Activated T-cell treated with anti-CD3 and anti-CD28 coated beads, Interleukin-2, amount 50 U/mL, for 1 hour (primary cell): ENCODE measurements around the gene UHRF2.
"Not testable (repeated sequence)": the region's sequence is repeated elsewhere in the genome, so short reads cannot be mapped to it uniquely, and the experiment has no call there.

ENCODE experiments used
- DNase-seq: peaks from one replicate; pipeline ENCODE4 v3.0.0-alpha.2; 2020

Gene UHRF2

DNA sequence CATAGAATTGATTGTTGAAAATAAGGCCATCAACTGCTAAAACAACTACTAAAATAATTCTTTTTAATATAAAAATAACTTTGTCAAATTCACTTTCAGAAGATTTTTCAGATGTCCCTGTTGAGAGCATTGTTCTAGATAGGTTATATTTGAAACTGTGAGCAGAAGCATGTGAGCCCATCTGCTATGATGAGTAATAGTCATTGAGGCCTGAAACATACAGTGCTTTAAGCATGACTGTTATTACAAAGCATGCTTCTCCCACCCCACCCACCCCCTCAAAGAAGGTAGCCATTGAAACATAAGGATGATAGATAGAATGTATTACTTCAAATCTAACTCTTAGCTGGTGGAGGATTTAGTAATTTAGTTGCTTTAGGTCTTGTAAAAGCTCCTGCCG lies 86.0 kb downstream of the UHRF2 start:
- no peak for DNase-seq

GRCh38 chr9:6501526-6502210 lies 88.7 kb downstream of the UHRF2 start:
- DNase-seq, result no peak

- DNase-seq, result no peak
These were observed 89.4 kb downstream of the UHRF2 start for GRCh38 chr9:6502399-6502798.

GRCh38 chr9:6506571-6506970 lies 93.6 kb downstream of the UHRF2 start:
- DNase-seq, result no peak

DNA sequence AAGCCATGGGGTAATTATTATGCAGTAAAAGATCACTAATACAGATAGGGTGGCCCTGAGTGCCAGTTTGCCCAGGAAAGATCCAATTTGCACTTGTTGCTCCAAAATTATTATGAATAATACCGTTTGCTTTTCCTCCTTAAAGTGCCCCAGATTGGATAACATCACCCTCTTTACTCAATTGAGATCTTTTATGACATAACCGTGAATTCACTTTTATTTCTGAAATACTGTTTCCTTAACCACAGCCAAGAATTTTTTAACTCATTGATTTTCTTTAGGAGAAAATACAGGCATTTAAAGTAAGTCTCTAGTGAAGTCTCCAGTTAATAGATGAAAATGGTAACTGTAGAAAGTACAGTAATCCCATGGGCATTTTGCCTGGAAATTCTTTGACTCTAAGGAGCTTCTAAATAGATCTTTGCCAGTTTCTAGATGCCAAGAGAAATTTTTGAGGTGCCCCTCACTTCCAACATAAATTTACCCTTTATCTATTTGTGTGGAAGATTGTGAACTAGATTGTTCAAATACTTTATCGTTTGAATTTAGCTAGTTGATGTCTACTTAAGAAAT lies 99.2 kb downstream of the UHRF2 start:
- no peak for DNase-seq

DNA sequence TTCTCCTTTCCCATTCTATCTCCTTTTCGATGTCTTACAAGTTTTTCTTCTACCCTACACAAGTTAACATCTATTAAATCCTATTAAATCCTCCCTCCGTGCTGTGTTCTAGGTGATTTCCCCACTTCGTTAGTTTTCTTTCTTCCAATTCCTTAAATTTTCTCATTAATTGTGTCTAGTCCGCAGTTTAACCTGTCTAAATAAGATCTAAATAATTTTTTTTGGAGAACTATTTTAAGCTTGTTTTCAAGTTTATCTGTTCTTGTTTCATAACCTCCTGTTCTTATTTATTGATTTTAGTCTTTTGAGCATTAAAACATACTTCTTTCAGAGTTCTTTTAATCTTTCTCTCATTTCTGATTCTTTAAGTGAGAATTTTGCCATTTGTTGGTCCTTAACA lies 109.3 kb downstream of the UHRF2 start:
- DNase-seq, result no peak

- DNase-seq, result no peak
These were observed 112.5 kb downstream of the UHRF2 start for GRCh38 chr9:6525326-6526045.

GRCh38 chr9:6535594-6535993 lies 122.6 kb downstream of the UHRF2 start:
- DNase-seq, result no peak

GRCh38 chr9:6538666-6539071 lies 125.7 kb downstream of the UHRF2 start:
- DNase-seq, result no peak

GRCh38 chr9:6542617-6543016 lies 129.6 kb downstream of the UHRF2 start:
- not testable (repeated sequence) for DNase-seq

GRCh38 chr9:6543204-6543603 lies 130.2 kb downstream of the UHRF2 start:
- no peak for DNase-seq

GRCh38 chr9:6545017-6545691 lies 132.2 kb downstream of the UHRF2 start:
- DNase-seq, result no peak

DNA sequence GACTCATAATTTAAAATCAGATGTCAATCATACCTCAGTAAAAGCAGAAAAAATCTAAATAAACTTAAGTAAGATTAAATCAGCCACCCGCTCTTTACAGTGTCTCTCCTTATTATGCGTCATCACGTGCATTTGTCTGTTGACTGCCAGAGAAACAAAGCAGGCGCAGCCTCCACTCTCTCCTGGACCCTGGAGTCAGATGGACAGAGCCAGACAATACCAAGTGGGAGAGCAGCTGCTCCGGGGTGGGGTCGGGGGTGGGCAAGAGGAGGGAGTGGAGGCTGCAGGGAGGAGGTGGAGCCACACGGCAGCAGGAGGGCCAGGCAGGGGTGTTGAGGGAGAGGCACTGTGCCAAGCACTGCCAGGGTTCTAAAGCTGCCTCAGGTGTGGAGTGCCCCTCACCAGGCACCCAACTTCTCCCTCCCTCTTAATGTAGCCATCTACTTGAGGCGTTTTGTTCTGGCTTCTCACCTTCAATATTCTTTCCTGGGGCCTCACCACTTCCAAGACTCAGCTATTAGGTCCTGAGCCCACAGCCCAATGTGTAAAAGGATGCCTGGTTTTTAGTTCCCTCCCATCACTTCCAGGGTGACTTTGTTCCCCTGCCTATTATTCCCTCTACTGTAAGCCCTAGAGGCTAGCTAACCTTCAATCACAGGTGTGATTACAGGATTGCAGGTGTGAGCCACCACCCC lies 136.3 kb downstream of the UHRF2 start:
- no peak for DNase-seq

DNA sequence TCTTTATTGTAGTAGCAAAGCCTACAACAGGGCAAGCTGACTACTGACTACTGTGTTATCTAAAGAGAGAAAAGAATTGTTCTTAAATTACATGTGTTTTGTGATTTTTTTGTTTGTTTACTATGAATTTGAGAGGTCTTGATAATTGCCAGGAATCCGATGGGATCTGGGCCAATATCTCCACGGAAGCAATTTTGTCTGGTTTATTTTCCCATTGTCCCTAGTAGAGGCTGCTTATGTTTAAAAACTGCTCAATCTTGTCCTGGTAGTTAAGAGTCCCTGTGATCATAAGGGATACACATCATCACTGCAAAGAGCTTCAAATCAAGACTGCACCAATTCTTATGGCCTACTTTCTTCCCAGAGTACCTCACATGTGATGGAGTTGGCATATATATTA lies 138.1 kb downstream of the UHRF2 start:
- DNase-seq, result no peak

GRCh38 chr9:6552033-6552432 lies 139.0 kb downstream of the UHRF2 start:
- DNase-seq, result no peak

DNA sequence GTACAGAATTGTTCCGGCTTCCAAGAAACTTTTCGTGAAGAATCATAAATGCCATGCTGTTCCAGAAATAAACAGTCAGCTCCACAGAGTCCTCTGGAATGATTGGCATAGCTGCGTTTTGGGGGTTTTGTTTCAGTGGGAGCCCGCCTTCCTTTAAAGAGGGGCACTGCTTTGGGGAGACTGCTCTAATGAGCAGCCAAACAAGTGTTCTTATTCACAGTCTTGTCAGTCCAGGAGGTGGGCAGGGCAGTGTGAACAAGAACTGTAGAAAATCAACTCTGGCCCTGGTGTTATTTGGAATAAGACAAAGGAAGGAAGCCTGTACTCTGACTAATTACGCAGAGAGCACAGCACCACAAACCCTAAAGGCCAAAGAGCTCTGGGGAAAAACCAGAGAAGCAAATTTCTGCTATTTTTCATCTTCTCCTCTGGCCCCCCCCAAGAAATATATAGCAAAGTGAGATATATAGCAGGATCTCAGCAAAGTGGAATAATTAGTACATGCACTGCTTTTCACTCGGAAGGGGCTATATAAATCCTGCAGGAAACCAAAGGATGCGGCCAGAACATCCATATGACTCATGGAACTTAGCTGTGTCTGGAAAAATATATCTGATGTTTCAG lies 139.6 kb downstream of the UHRF2 start:
- DNase-seq, result no peak

GRCh38 chr9:6553866-6554265 lies 140.9 kb downstream of the UHRF2 start:
- DNase-seq, result no peak
